Left renal pelvis (tissue), 4 donors: Measurements from ENCODE around the gene MRPS12. TPM values are rescaled to one million over a fixed set of nuclear protein-coding genes. Genes with fewer than 3 reads are reported as not detected.
"Not testable (repeated sequence)": the region's sequence is repeated elsewhere in the genome, so short reads cannot be mapped to it uniquely, and the experiment has no call there.

Source experiments
- DNase-seq, 4 donors: peaks; one replicate each; pipeline ENCODE4 v3.0.0-alpha.2; 2013; ENCODE audit warnings: low read depth in 4 of 4, low spot score in 3 of 4
- polyA plus RNA-seq, 4 donors: library from polyadenylated mRNA; unstranded; fragments of 120-200 nt; gene quantifications; one replicate each; pipeline ENCODE4 v1.2.1, GENCODE V29; 2013; ENCODE audit not compliant: insufficient read length in 4 of 4

Gene MRPS12
- 10 to 100 TPM; 11.9 to 32.1 (median 17.6) TPM for polyA plus RNA-seq

DNA sequence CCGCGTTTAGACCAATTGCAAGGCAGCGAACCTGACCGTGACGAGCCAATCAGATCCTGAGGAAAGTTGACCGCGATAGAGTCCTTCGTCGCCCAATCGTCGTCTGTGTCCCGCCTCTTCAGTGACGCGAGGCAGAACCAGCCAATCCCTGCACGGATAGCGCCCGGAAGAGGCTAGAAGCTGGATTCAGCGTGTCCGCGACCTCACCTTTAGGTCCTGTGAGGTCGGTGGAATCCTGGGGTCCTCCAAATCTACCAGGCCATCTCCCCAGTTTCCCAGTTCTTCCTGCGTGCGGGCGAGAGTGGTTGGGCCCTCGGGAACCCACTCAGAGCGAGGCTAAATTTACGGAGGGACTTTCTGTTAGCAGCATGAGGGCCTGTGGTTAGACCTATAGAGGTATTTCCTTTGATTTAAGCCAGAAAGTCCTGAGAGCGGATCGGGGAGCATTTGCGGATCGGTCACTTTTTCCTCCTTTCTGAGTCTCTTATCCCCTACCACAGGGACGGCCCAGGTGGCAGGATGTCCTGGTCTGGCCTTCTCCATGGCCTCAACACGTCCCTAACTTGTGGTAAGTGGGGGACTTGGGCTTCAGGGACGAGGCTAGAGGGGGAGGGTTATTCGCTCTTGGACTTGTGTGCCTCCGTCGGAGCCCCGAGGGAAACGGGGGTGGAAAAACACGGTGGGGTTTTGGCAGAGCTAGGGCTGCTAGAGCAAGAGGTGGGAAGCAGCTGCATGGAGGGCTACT, at the start of gene MRPS12:
Gene MRPS12 (plus strand): TSS at position 169 of the 745 bp plus-strand sequence. CDS start 351 bp downstream, at position 520.
- DNase-seq, result peak; percentile 99

DNA sequence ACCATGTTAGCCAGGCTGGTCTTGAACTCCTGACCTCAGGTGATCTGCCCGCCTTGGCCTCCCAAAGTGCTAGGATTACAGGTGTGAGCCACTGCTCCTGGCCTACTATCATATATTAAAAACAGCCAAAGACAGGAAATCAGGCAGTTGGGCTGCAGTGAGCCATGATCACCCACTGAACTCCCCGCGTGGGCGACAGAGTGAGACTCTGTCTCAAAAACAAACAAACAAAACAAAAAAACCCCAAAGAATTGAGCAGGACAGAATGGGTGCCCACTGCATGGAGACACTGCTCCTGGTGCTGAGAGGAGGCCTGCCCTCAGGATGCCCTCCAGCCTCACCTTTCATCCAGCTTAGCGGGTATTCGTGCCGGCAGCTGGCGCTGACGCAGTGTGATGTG, 47.5 kb upstream of the MRPS12 start:
- DNase-seq, result no peak

DNA sequence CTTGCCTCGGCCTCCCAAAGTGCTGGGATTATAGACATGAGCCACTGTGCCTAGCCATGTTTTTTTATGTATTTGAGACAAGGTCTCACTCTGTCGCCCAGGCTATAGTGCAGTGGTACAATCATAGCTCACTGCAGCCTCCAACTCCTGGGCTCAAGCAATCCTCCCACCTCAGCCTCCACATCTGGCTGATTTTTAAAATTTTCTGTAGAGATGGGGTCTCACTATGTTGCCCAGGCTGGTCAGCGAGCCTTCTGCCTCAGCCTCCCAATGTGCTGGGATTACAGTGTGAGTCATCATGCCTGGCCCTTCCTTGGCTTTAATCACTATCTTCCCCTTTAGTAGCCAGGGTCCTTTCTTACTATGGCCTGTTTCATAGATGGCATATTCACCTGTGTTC, 46.1 kb upstream of the MRPS12 start:
- not testable (repeated sequence) for DNase-seq

- no peak for DNase-seq
Measured at GRCh38 chr19:38888876-38889275, 41.9 kb upstream of the MRPS12 start.

GRCh38 chr19:38889803-38890202, 40.9 kb upstream of the MRPS12 start:
- DNase-seq, result no peak

- DNase-seq, result no peak
Measured at GRCh38 chr19:38890686-38891085, 40.1 kb upstream of the MRPS12 start.

DNA sequence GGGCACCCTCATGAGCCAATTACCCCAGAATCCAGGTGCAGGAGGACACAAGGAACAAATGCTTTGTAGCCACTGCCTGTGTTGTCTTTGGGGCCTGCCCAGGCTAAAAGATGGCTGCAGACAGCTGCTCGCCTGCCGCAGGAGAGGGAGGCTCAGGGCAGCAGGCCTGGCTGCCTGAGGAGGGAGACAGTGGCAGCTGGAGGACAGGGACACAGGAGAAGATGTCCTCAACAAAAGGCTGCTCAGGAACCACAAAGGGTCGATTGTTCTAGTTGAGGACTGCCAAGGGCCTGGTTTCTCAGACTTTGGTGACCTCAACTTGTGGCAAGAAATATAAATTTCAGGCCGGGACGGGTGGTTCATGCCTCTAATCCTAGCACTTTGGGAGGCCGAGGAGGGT, 39.0 kb upstream of the MRPS12 start:
- DNase-seq, result no peak

- no peak for DNase-seq
Measured at GRCh38 chr19:38892841-38893240, 37.9 kb upstream of the MRPS12 start.

- no peak for DNase-seq
Measured at GRCh38 chr19:38893341-38893771, 37.4 kb upstream of the MRPS12 start.

DNA sequence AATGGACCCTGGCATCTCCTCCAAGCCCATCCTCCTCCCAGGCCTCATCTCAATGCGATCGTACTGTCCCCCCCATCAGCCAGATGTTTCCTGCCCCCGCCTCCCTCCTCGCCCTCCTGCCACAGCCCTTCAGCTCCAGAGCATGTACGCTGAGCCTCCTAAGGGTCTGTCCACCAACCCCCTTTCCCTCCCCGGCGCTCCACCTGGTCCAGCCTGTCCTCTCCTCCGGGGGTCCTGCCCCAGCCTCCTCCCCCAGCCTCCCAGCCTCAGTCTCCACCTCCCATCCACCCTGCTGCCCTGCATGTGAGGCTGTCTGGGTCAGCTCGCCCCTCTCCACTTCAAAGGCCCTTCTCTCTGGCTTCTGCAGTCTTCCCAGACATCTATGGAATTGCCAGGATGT, 35.8 kb upstream of the MRPS12 start:
- DNase-seq, result no peak

DNA sequence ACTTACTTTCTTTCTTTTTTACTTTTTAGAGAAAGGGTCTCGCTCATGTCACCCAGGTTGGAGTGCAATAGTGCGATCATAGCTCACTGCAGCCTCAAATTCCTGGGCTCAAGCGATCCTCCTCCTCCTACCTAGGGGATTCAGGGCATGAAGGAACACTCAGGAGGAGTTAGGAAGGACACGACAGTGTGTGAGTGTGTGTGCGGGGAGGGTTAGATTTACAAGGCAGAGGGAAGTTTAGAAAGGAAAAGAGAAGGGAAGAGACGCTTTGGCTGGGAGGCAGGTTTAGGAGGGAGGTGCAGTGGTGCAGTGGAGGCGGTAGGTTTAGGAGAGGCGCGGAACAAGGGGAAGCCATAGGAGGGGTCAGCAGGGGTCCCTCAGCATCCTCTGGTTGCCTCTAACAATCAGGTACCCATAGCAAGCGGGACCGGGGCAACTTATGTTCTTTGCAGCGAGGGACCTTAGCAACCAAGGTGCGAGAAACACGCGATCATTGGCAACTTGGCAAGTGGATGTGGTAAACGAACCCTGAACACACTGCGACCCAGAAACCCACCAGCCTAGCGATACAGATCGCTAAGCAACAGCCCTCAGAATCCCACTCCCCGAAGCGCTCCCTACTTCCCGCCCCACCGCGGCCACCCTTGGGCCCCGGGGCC, 31.8 kb upstream of the MRPS12 start:
- no peak for DNase-seq

DNA sequence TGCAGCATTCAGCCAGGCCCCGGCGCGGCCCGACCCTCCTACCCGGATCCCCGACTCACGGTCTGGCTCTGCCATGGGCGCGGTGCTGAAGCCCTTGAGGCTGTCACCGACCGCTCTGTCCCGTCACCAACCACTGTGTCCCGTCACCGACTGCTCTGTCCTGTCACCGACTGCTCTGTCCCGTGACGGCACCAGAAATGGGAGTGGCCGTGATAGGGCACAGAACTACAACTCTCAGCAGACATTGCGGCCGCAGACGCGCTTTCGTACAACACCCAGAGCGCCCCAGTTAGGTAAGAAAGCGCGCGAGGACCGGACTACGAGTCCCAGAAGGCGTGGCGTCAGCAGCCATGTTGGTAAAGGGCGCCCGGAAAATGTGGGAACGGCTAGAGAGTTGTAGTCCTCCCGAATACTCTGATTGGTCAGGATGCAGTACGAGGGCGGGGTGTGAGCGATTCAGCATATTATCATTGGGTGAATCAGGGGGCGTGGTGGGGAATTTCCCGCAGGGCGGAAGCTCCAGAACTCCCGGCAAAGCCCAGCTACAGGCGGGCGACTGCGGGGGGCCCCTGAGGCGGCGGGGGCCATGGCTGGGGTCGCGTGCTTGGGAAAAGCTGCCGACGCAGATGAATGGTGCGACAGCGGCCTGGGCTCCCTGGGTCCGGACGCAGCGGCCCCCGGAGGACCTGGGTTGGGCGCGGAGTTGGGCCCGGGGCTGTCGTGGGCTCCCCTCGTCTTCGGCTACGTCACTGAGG, 31.1 kb upstream of the MRPS12 start, which contains the start of the genes NFKBIB and SIRT2:
Gene NFKBIB (plus strand): TSS at position 523 of the 755 bp plus-strand sequence. CDS start 64 bp downstream, at position 587.
Gene SIRT2 (minus strand): TSS at position 172 of the 755 bp plus-strand sequence. CDS start 97 bp downstream, at position 75.
- peak; percentile 98 to 100 (median 99) for DNase-seq

DNA sequence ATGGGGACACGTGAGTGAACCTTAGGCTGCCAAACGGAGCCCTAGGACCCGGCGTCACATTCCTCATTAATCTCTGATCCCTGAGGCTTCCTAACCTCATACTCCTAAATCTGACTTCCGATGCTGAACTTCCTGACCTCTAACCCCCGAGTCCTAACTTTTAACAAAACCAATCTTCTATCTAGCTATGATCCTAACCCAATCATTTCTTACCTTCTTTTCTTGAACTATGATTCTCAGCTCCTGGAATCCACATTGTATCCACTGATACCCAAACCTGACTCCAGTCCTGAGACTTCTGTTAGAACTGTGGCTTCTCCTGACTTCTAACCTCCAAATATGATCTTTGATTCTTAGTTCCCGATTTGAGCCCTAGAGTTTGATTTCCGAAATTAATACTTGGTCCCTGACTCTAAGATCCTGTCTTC, 30.5 kb upstream of the MRPS12 start:
- no peak for DNase-seq

DNA sequence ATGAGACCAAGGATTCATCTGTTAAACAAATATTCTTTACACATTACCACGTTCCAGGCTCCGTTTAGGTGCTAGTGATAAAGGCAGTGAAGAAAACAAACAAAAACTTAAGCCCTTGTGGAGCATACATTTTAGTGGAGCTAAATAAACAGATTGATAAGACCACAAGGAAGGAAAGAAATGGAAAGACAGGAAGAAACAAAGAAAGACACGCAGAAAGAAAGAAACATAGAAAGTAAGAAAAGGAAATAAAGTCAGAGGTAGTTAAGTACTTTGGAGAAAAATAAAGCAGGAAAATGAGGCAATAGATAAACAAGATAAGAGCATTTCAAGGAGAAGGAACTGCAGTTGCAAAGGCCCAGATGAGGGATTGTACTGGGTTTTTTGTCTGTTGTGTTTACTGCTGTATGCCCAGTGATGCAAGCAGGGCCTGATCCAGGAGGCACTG, 30.0 kb upstream of the MRPS12 start:
- DNase-seq, result no peak

DNA sequence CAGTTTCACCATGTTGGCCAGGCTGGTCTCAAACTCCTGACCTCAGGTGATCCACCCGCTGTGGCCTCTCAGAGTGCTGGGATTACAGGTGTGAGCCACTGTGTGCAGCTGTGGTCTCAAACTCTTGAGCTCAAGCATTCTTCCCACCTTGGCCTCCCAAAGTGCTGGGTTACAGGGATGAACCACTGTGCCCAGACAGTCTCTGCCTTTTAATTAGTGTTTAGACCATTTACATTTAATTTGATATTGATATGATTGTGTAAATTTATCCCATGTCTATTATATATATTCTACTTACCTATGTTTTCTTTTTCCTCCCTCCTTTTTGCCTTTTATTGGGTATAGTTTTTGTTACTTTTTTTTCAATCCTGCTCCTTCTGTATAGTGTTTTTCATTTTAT, 29.1 kb upstream of the MRPS12 start:
- no peak for DNase-seq

DNA sequence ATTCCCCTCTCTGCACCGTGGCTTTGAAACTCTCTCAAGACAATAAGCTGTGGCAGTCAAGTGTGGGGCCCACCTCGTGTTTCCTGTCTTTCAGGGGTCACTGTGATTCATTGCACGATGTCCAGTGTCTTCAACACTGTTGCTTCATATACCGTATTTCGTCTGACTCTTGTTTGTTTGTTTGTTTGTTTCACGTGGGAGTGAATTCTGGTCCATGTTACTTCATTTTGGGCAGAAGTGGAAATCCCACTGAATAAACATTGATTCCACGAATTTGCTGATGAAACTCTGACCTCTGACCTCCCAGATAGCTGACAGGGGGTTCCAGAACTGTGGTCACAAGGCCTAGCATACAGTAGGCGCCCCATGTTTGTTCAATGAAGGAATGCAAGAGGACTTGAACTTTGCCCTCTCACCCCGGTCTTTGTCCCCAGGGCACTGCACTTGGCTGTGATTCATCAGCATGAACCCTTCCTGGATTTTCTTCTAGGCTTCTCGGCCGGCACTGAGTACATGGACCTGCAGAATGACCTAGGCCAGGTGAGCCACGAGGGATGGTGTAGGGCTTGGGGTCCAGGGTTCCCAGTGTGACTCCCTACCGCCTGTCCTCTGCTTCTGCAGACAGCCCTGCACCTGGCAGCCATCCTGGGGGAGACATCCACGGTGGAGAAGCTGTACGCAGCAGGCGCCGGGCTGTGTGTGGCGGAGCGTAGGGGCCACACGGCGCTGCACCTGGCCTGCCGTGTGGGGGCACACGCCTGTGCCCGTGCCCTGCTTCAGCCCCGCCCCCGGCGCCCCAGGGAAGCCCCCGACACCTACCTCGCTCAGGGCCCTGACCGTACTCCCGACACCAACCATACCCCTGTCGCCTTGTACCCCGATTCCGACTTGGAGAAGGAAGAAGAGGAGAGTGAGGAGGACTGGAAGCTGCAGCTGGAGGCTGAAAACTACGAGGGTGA, 25.9 kb upstream of the MRPS12 start:
- no peak for DNase-seq

- no peak for DNase-seq
Measured at GRCh38 chr19:38905620-38906019, 25.1 kb upstream of the MRPS12 start.

GRCh38 chr19:38907227-38907626, 23.5 kb upstream of the MRPS12 start:
- DNase-seq, result no peak

- DNase-seq, result no peak
Measured at GRCh38 chr19:38907670-38908069, 23.1 kb upstream of the MRPS12 start.

- DNase-seq, result no peak
Measured at GRCh38 chr19:38908911-38909310, 21.8 kb upstream of the MRPS12 start.
